Right kidney (tissue), 9 donors: Measurements from ENCODE around the gene SNX15.
A peak's percentile ranks its signal among the peaks of the same experiment; 100 is the strongest.
"Not testable (repeated sequence)": the region's sequence is repeated elsewhere in the genome, so short reads cannot be mapped to it uniquely, and the experiment has no call there.

Experiments
- DNase-seq: peaks from one replicate; pipeline ENCODE4 v3.0.0-alpha.2; 2016
- long read RNA-seq, 8 donors: transcript quantifications; one replicate each; lab custom pipeline, GENCODE V29; 2026

Gene SNX15, protein sequence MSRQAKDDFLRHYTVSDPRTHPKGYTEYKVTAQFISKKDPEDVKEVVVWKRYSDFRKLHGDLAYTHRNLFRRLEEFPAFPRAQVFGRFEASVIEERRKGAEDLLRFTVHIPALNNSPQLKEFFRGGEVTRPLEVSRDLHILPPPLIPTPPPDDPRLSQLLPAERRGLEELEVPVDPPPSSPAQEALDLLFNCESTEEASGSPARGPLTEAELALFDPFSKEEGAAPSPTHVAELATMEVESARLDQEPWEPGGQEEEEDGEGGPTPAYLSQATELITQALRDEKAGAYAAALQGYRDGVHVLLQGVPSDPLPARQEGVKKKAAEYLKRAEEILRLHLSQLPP
- long read RNA-seq, donor 1, transcript SNX15-202 (8 exons, 1,939 nt), result major isoform, 11 of 12 reads
- long read RNA-seq, donor 1, partial matches to known transcripts, result 0 of 12 reads
- long read RNA-seq, donor 1, other reads (novel, unspliced or antisense), result 0 of 12 reads
- long read RNA-seq, donor 2, transcript SNX15-202 (8 exons, 1,939 nt), result major isoform, 13 of 33 reads
- long read RNA-seq, donor 2, partial matches to known transcripts, result 19 of 33 reads
- long read RNA-seq, donor 2, other reads (novel, unspliced or antisense), result 0 of 33 reads
- long read RNA-seq, donor 3, transcript SNX15-202 (8 exons, 1,939 nt), result major isoform, 5 of 5 reads
- long read RNA-seq, donor 3, partial matches to known transcripts, result 0 of 5 reads
- long read RNA-seq, donor 3, other reads (novel, unspliced or antisense), result 0 of 5 reads
- long read RNA-seq, donor 4, transcript SNX15-202 (8 exons, 1,939 nt), result major isoform, 9 of 9 reads
- long read RNA-seq, donor 4, partial matches to known transcripts, result 0 of 9 reads
- long read RNA-seq, donor 4, other reads (novel, unspliced or antisense), result 0 of 9 reads
- long read RNA-seq, donor 5, transcript SNX15-202 (8 exons, 1,939 nt), result major isoform, 18 of 18 reads
- long read RNA-seq, donor 5, partial matches to known transcripts, result 0 of 18 reads
- long read RNA-seq, donor 5, other reads (novel, unspliced or antisense), result 0 of 18 reads
- long read RNA-seq, donor 6, transcript SNX15-202 (8 exons, 1,939 nt), result major isoform, 10 of 16 reads
- long read RNA-seq, donor 6, partial matches to known transcripts, result 6 of 16 reads
- long read RNA-seq, donor 6, other reads (novel, unspliced or antisense), result 0 of 16 reads
- long read RNA-seq, donor 7, transcript SNX15-202 (8 exons, 1,939 nt), result major isoform, 7 of 32 reads
- long read RNA-seq, donor 7, partial matches to known transcripts, result 25 of 32 reads
- long read RNA-seq, donor 7, other reads (novel, unspliced or antisense), result 0 of 32 reads
- long read RNA-seq, donor 8, transcript SNX15-202 (8 exons, 1,939 nt), result major isoform, 11 of 11 reads
- long read RNA-seq, donor 8, partial matches to known transcripts, result 0 of 11 reads
- long read RNA-seq, donor 8, other reads (novel, unspliced or antisense), result 0 of 11 reads

DNA sequence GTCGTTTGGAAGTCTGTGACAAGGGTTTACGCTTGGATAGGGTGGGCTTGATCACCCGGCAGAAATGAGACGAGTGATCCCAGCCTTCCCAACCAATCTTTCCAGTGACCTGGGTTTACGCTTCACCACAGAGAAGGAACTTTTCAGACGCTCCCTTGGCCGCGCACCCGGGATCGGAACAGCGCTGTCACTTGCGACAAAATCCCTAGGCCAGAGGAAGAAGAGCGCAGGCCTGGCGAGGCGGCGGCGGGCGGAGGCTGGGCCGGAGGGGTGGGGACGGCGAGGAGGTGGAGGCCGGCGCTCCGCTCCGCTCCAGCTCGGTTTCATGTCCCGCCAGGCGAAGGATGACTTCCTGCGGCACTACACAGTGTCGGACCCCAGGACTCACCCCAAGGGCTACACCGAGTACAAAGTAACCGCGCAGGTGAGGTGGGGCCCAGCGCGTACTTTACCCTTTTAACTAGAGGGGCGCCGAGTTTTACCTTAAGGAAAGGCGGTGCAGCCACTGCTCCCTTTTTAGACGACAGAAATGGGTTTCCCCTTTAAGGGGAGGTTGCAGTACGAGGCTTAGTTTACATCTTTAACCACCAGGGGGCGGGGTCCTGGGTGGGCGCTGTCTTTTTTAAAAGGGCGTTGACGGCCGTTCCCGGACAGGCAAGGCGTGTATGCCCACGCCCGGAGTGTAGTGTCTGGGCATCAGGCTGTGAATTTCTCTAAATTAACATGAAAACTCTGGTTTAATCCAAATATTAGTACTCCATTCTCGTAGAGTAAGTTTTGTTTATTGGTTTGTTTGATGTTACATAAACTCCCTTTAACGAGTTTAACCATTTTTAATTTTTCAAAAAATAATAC, at the start of gene SNX15:
SNX15 (plus strand) TSS at position 227 of the 855 bp plus-strand sequence; CDS start at position 326, 99 bp downstream.
- peak; percentile 99 for DNase-seq

DNA sequence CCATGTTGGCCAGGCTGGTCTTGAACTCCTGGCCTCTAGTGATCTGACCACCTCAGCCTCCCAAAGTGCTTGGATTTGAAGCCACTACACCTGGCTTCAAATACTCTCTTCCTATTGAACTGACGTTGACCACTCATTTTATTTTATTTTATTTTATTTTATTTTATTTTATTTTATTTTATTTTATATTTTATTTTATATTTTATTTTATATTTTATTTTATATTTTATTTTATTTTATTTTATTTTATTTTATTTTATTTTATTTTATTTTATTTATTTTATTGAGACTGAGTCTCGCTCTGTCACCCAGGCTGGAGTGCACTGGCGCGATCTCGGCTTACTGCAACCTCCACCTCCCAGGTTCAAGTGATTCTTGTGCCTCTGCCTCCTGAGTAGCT, 43.9 kb upstream of the SNX15 start:
- not testable (repeated sequence) for DNase-seq

DNA sequence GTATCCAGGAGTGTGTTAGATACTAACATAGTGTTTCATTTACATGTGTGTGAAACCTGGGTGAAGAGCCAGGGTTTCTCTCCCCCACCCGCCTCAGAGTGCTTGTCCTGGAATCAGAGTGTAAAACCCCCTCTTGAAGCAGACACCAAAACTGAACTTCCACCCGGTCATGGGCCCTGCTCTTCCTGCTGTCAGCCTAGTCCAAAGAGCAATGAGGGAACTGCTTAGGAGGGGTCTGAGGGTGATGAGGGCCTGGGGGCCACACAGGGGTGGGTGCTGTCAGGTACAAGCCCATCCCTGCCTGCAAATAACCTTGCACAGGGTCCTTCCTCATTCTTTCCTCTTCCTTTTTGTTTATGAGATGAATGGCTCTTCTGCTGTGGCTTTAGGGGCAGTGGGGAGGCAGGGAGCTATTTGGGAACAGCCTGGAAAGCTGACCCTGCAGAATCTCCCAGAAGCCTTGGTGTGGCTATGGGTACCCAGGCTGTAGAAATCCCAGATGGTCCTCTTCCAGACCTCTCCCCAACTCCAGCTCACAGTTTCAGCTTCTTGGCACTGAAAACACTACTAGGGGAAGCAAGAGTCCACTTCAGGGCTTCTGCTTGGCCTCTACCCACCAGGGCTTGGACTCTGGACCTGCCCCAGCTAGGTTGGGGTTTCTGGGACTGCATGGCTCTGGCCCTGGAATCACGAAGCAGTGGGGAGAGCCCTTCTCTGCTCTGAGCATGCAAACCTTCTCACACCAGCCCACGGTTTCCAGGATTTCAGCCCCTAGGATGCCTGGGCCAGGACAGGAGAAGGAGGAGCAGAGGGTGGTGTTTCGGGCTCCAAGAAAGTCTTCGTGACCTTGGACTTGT, 39.0 kb upstream of the SNX15 start:
- DNase-seq, result no peak

DNA sequence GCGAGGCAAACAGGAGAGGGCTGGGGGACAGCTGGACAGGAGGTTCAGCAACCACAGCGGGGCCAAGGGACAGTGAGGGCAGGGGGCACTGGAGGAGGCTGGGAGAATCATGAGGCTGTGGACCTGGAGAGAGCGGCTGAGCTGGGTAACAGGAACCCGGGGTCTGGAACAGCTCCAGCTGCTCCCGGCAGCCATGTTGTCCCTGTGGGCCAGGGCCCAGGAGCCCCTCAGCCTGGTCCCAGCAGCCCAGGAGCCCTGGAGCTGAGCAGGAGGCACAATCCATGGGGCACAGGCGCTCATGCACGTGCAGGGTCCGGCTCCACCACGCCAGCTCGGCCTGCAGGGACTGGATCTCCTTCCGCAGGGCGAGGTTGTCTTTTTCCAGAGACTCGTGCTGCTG, 37.8 kb upstream of the SNX15 start:
- no peak for DNase-seq

DNA sequence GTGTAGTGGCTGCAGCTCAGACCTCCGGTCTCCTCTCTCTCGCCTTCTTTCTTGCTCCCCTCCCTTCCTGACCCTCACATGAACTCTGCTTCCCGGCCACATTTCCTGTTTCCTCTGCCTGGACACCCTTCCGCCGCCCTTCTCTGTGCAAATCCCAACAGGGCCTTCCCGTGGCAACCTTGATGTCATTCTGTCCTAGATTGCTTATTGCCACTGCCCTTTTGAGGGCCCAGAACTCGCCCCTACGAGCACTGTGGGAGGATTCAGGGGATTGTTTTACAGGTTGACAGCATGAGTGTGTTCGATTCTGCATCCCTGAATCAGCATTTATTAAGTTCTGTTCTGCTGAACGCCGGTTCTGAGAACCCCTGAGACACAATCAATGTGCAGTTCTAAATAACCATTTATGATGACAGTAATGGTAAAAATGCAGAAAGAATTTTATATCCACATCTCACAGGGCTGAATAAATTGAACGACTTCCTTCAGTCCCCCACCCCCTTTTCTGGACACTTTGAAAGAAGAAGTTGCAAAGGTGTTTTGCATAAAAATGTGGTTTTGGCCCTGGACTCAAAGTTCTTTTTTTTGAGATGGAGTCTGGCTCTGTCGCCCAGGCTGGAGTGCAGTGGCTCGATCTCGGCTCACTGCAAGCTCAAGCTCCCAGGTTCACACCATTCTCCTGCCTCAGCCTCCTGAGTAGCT, 36.9 kb upstream of the SNX15 start:
- DNase-seq, result no peak

DNA sequence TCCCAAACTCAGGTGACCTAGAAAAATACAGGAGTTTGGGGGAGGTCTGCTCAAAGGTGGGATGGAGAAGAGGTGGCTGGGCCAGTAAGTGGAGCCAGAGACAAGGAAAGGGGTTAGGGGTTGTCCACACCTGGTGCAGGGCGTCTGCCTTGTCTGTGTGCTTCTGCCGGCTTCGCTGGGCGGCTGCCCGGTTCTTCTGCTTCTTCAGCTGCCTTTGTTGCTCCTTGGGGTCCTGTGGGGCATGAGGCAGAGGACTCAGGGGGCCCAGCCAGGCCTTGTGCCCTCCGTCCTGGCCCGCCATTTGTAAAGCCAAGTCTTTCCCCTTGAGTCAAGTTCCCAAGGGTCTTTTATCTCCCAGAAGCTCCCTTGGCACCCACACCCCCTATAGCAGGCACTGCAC, 32.9 kb upstream of the SNX15 start:
- no peak for DNase-seq

DNA sequence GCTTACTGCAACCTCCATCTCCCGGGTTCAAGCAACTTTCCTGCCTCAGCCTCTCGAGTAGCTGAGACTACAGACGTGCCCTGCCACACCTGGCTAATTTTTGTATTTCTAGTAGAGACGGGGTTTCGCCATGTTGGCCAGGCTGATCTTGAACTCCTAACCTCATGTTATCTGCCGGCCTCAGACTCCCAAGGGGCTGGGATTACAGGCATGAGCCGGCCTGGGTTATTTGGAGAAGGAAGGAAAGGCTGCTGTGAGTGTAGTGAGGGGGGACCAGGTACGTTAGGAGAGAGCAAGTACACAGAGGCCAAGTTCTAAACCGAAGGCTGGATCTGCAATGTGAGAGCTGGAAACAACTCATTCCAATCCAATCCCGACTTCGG, 30.9 kb upstream of the SNX15 start:
- DNase-seq, result no peak

DNA sequence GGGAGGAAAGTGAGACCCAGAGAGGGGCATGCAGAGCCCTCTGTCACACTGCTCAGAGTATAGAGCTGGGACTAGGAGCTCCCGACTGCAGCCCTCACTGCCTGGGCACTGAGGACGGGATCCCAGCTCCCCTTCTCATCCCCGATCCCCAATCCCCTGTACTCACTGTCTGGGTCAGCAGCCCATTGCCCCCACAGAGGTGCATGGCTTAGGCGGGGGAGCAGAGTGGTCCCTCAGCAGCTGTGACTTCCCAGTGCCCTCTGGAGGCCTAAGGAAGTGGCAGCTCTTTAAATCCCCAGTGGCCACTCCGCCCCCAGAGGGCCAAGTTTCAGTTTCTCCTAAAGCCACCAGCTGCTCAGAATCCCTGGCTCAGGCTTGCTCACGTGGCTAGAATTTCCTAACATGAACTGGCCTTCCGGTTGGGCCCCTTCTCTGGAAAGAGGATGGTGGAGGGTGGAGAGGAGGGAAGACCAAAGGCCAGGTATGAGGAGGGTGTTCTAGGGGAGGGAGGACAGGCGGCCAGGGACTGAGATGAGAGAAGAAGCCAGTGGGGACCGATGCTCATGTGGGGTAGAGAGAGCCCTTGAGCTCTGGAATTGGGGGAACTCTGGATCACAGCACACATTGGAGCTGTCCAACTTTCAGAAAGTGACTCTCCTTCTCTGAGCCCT, 30.4 kb upstream of the SNX15 start, which contains the start of gene BATF2:
BATF2 (minus strand) TSS at position 262 of the 671 bp plus-strand sequence; CDS start at position 205, 57 bp downstream.
- DNase-seq, result peak; percentile 52

DNA sequence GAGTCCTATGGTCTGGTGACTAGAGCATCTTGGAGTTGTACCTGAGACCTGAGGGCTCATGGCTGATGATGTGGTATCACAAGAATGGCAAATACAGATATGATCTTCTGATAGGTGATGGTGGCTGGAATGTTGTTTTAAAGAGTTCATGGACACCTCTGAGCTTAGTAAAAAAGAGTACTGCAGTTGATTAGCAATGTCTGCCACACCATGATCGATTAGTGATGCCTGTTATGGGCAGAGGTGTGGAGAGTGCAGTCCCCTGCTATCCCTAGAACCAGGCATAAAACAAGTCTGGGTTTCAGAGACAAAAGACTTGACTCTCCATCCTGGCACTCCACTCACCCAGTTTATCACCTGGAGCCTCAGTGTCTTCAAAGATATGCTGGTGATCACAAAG, 29.1 kb upstream of the SNX15 start:
- DNase-seq, result no peak

DNA sequence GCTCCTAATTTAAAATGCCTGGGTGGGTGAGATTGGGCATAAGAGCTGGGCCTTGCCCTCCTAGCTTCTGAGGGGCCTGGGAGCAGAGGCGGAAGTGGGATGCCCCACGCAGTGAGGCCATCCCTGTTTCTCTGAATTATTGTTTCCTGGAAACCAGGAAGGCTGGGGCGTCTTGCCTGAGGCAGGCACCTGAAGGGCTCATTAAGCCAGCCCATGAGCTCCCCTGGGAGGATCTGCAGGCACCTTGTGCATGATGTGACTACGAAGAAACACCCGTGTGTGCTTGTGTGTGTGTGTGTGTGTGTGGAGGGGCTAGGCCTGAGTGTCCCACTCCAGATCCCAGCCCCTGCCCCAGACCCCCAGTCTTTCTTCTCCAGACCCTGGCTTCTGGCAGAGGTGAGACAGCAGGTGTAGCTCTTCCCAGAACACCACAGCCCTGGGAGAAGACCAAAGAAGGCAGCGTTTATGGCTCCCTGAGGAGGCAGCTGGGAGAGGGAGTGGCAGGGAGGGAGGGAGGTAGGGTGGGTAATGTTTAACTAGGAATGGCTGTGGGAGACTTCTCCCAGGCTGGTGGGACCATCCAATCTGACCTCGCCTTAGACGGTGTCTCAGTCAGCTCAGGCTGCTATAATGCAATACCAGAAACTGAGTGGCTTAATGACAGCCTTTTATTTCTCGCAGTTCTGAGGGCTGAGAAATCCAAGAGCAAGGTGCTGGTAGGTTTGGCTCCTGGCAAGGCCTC, 28.4 kb upstream of the SNX15 start:
- peak; percentile 36 for DNase-seq

DNA sequence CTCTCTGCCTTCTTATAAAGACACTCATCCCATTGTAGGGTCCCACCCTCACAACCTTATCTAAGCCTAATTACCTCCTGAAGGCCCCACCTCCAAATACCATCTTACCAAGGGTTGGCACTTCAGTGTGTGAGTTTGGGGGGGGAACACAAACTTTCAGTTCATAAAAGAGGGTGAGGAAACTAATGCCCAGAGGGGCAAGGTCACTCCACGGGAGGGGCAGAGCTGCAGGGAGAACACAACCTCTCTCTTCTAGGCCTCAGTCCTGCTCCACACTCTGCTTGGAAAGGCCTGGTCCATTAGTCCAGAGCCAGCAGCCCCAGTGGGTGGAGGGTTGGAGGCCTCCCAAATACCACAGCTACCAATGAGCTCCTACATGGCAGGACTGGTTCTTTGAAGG, 27.8 kb upstream of the SNX15 start:
- DNase-seq, result no peak

DNA sequence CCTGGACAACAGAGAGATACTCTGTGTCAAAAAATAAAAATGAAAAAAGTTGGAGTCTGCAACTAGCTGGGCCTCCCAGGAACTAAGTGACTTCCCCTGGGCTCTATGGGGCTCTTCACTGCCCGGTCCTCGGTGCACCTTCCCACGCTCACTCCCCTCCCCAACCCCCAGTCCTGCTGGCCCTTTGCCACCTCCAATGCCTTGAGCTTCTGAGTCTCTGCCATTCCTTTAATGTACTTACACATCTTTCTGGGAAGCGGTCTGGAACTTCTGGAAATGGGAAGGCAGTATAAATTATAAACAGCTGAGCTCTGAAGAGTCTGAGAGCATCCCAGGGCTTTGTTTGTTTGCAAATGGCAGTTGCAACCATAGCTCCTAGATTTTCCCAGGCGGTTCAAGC, 24.5 kb upstream of the SNX15 start:
- DNase-seq, result no peak

DNA sequence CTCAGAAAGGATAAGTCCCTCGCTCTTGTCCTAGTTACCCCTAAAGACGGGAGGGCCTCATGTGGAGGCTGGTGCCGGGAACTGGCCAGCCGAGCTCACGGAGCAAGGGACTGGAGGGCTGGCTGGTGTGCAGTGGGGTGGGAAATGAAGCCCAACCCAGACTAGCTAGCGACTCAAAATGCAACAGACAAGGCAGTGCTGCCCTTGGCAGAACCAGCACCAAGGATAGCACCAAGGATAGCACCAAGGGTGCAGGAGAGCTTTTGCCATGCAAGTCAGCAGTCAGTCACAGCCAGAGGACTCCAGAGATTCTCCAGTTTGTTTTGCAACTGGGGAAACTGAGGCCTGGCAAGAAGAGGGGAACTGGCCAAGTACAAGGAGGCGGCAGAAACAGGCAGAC, 24.0 kb upstream of the SNX15 start:
- no peak for DNase-seq

DNA sequence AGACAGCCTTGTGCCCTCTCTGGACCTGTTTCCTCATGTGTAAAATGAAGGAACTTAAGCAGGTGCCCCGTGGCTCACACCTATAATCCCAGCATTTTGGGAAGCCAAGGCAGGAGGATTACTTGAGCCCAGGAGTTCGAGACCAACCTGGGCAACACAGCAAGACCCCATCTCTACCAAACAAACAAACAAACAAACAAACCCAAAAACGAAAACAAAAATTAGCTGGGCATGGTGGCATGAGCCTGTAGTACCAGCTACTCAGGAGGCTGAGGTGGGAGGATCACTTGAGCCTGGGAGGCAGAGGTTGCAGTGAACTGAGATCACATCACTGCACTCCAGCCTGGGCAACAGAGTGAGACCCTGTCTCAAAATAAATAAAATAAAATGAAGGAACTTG, 23.3 kb upstream of the SNX15 start:
- DNase-seq, result not testable (repeated sequence)

DNA sequence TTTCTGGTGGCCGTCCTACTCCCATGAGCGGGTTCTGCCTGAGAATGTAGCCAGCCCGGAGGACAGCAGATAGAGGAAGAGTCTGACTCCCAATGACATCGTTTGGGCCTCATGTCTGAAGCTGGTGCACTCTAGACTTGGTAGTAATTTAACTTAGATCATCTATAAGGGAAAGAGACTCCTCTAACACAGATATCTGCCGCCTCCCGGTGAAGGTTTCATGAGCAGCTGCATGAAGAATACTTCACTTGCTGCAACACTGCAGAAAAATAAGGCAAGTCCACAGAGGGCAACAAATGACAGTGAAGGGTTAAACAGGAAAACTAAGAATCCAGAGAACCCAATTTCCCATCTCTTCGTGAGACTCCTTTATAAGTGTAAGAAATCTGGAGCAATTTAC, 19.2 kb upstream of the SNX15 start:
- no peak for DNase-seq

DNA sequence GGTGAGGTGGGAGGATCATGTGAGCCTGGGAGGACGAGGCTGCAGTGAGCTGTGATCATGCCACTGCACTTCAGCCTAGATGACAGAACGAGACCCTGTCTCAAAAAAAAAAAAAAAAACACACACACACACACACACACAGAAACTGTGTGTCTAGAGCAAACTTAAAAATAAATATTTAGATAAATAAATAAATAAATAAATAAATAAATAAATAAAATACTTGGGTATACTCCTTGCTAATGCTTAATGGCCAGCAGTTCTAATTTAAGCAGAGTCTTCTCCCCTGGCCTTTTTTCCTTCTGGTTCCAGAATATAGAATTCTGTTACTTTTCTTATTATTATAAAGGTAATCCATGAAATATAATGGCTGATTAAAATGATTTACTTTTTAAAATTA, 18.4 kb upstream of the SNX15 start:
- DNase-seq, result no peak

DNA sequence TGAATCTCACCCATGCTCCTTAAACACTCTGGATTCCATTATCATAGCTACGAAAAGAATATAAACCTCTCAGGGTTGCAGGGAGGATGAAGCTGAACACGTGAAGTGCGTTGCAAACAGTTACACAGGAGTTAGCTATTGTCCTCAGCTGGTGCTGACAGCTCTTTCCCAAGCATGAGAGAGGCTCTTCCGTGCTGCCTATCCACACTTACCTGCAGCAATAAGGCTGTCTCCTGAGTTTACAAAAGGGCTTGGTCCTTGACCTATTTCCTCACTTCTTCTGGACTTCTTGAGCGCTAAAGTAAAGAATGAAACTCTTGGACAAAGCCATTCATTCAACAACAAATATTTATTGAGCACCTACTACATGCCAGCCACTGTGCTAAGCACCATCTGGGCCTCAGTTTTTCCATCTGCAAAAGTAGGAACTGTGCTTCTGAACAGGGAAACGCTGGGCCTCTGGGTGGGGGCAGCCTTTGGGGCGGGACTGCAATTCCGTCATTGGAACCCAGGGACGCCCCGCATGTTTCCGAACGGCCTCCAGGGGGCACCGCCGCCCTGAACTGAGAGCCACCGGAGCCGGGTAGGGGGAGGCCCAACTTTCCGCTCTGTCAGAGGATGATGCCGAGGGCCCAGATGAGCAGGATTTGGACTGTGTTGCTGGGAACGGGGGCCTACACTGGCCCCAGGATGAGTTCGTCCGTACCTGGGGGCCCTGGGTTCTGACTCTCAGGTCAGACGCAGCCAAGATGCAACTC, 13.9 kb upstream of the SNX15 start:
- DNase-seq, result no peak
